ENCODE measurements around the gene ADAMTS2.
A peak's percentile ranks its signal among the peaks of the same experiment; 100 is the strongest.

The ADAMTS2 gene

GRCh38 chr5:179348011-179348530 lies 2.8 kb upstream of the ADAMTS2 start:
- no peak for TF ChIP-seq CTCF (IDR thresholded peaks at IDR 0.05; ENCODE audit: low read depth, low read length, missing control alignments)
- H3K4me3 ChIP-seq (replicated peaks; ENCODE audit: low read depth, low read length) = no peak overlapping the region
- DNase-seq (ENCODE audit: extremely low read depth, low read depth) = no peak

DNA sequence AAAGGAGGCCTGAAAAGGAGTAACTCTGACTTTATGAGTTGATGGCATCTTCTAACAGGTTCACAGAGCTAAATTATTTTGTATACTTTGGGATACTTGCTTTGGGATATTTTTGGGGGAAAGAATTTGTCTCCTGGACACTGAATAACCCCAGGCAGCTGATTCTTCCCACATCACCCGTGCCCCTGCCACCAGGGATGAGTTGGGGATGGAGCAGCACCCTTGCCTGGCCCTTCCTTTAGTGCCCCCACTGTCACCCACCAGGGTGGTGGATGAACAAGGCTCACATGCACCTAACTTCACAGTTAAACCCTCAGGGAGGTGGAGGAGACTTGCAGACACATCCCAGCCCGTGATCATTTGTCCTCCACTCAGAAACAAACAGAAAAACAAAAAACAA lies 2.3 kb upstream of the ADAMTS2 start:
- DNase-seq (ENCODE audit: extremely low read depth, low read depth) = no peak
- H3K4me3 ChIP-seq (replicated peaks; ENCODE audit: low read depth, low read length) = no peak overlapping the region
- TF ChIP-seq CTCF (IDR thresholded peaks at IDR 0.05; ENCODE audit: low read depth, low read length, missing control alignments) = no peak

DNA sequence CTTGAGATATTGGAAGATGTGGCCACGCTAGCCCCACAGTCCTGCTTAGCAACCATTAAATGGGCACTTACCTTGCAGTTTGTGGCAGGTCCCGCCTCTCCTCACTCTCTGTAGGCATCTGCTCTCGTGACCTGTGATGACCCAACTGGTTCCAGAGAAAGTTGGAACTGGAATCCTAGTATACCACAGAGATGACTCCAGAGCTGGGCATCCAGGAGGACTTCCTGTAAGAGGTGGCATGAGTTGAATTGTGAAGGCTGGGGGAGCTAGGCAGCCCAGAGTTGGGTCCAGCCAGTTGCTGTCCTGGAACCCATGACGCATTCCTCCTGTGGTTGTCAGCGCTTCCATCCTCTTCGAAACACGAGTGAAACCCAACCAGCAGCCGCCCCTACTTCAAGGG lies 1.6 kb upstream of the ADAMTS2 start:
- DNase-seq (ENCODE audit: extremely low read depth, low read depth) = no peak
- TF ChIP-seq CTCF (IDR thresholded peaks at IDR 0.05; ENCODE audit: low read depth, low read length, missing control alignments) = no peak
- H3K4me3 ChIP-seq (replicated peaks; ENCODE audit: low read depth, low read length) = no peak overlapping the region

DNA sequence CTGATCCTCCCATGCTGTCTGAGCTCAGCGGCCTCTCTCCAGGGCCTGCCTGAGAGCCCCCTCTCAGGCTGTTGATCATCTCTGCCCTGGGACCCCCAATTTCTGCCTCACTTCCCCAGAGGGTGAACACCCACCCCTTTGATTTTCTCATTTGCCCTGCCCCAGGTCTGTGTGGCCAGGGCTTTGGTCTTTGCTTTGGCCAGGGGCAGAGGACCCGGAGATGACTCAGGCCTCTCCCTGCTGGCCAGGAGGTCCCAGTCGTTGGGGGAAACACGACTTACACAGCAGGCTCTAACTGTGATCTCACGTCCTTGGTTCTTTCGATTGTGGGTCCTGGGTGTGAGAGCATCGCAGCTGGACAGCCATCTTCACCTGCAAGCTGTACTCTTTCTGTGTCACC lies 1.1 kb upstream of the ADAMTS2 start:
- H3K4me3 ChIP-seq (replicated peaks; ENCODE audit: low read depth, low read length) = no peak overlapping the region
- TF ChIP-seq CTCF (IDR thresholded peaks at IDR 0.05; ENCODE audit: low read depth, low read length, missing control alignments) = no peak
- DNase-seq (ENCODE audit: extremely low read depth, low read depth) = no peak

DNA sequence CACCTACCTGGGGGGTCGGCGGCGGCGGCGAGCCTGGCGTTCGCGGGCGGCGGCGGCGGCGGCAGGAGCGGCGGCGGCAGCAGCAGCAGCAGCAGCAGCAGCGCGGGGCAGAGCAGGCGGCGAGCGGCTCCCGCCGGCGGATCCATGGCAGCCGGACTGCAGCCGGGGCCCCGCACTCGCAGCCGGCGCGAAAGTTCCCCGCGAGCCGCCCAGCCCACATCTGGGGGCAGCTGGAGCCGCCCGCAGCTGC lies 153 bp downstream of the ADAMTS2 start:
- no peak for TF ChIP-seq CTCF (IDR thresholded peaks at IDR 0.05; ENCODE audit: low read depth, low read length, missing control alignments)
- DNase-seq (ENCODE audit: extremely low read depth, low read depth) = no peak
- H3K4me3 ChIP-seq (replicated peaks; ENCODE audit: low read depth, low read length) = peak overlapping the region; percentile 64

DNA sequence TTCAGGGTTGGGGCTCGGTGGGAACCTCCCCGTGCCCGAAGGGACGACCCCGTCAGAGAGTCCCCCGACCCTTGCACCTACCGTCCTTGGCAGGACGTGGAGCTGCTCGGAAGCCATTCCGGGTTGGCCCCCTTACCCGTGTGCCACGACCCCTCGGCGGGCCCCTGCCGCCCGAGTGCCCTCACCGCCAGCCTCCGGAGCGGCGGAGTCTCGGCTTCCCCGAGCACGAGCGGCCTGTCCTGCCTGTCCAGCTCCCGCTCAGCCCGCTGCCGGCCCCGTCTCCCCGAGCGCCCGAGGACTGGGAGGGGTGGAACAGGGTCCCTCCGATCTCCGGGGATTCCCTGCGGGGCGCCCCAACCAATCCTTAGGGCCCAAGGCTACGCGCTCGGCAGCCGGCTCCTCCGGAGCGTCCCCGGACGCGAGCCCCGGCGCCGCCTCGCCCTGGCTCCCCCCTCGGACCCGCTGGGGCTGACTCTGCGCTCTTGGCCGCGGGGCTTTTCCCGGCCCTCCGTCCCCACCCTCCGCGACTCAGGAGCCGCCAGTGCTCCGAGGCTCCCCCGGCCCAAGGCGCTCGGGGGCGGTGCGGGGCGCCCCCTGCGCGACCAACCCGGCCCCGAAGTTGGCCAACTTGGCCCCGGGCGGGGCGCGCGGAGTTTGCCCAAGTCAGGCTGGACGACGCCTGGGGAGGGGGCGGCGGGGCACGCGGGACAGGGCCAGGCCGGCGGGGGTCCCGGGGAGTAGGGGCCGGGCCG lies 654 bp downstream of the ADAMTS2 start:
- TF ChIP-seq CTCF (IDR thresholded peaks at IDR 0.05; ENCODE audit: low read depth, low read length, missing control alignments) = no peak
- peak overlapping the region; percentile 64 for H3K4me3 ChIP-seq (replicated peaks; ENCODE audit: low read depth, low read length)
- DNase-seq (ENCODE audit: extremely low read depth, low read depth) = no peak
